Retinal pigment epithelial cell (primary cell): ENCODE measurements around the gene WDR27.
"Not testable (repeated sequence)": the region's sequence is repeated elsewhere in the genome, so short reads cannot be mapped to it uniquely, and the experiment has no call there.

Source experiments
- DNase-seq: peaks from one replicate; pipeline ENCODE4 v3.0.0-alpha.2; 2010; ENCODE audit warnings: low read depth
- H3K4me3 ChIP-seq: 2 replicates; pipeline ENCODE4 v1.5.1; 2011; ENCODE audit warnings: mild to moderate bottlenecking, low read length, control low read depth, moderate library complexity
- TF ChIP-seq, protein P1 (sequence below): conservative IDR thresholded peaks from 2 replicates; pipeline ENCODE4 v1.5.1; 2011; ENCODE audit warnings: low read depth, low read length, control low read depth, inconsistent platforms

WDR27 gene

DNA sequence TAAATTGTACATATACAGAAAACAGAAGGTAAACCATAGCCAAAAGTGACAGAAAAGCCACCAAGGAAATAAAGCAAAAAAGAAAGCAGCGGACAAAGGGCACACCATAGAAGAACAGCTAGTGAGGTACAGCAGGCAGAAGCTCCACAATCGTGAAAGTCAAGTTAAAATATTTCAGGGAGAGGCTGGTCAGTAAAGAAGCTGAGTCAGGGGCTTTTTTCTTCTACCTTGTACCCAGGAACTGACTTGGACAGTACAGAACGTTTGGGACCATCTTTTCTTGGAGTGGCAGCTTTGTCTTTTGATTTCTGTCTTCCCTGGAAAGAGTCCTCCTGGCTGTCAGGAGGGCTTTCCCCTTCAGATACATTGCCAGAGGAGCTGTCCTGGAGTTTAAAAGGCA lies 8.2 kb upstream of the WDR27 start:
- TF ChIP-seq, protein P1, sequence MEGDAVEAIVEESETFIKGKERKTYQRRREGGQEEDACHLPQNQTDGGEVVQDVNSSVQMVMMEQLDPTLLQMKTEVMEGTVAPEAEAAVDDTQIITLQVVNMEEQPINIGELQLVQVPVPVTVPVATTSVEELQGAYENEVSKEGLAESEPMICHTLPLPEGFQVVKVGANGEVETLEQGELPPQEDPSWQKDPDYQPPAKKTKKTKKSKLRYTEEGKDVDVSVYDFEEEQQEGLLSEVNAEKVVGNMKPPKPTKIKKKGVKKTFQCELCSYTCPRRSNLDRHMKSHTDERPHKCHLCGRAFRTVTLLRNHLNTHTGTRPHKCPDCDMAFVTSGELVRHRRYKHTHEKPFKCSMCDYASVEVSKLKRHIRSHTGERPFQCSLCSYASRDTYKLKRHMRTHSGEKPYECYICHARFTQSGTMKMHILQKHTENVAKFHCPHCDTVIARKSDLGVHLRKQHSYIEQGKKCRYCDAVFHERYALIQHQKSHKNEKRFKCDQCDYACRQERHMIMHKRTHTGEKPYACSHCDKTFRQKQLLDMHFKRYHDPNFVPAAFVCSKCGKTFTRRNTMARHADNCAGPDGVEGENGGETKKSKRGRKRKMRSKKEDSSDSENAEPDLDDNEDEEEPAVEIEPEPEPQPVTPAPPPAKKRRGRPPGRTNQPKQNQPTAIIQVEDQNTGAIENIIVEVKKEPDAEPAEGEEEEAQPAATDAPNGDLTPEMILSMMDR = no peak
- DNase-seq = no peak
- H3K4me3 ChIP-seq = no peak overlapping the region

DNA sequence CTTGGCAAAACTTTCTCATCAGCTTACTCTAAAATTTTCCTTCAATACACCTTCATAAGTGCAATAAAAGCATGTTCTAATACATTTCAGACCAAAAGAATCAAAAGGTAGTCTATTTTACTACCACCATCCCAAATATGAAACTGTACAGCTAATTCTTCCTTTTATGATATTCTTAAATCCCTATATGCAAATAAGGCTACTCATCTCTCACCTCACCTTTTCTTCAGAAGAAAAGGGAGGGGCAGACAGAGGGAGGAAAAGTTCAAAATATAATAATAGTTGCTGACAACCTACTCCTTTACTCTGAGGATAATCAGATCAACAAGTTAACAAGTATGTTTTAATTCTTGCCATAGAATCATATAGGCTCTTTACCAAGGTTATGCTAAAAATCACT lies 7.5 kb upstream of the WDR27 start:
- no peak for DNase-seq
- H3K4me3 ChIP-seq = no peak overlapping the region
- TF ChIP-seq, protein P1 = no peak

DNA sequence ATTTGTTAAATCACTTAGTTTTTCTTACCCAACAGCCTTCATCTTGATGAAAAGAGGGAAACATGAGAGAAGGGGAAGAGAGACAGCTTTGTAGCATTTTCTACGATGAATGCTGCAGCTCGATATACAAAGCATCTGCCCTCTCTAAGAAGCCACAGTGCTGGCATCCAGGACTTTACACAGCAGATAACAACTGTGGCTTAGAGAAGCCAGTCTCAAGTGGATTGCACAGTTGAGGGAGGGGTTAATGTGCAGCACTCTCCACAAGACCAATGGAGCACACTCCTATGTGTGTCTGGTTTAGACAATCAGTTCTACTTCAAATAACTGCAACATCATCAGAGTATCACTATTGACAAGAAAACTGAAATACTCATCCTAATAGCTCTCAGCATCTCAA lies 5.9 kb upstream of the WDR27 start:
- TF ChIP-seq, protein P1 = no peak
- no peak overlapping the region for H3K4me3 ChIP-seq
- no peak for DNase-seq

DNA sequence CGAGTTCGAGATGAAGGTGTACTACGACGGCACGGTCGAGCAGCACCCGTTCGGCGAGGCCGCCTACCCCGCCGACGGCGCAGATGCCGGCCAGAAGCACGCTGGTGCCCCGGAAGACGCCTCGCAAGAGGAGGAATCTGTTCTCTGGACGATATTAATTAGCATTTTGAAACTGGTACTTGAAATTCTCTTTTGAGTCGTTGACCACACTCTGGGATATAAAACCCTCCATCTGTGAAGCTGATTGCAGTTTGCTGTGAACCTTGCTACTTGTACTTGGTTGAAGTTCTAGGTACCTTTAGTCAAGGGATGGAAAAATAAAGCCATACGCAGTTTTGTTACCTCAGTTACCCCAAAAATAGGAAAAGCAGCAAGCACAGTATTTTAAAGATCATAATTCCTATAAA lies 1.0 kb upstream of the WDR27 start:
- H3K4me3 ChIP-seq = peak overlapping the region; percentile 89
- TF ChIP-seq, protein P1 = no peak
- DNase-seq = no peak

DNA sequence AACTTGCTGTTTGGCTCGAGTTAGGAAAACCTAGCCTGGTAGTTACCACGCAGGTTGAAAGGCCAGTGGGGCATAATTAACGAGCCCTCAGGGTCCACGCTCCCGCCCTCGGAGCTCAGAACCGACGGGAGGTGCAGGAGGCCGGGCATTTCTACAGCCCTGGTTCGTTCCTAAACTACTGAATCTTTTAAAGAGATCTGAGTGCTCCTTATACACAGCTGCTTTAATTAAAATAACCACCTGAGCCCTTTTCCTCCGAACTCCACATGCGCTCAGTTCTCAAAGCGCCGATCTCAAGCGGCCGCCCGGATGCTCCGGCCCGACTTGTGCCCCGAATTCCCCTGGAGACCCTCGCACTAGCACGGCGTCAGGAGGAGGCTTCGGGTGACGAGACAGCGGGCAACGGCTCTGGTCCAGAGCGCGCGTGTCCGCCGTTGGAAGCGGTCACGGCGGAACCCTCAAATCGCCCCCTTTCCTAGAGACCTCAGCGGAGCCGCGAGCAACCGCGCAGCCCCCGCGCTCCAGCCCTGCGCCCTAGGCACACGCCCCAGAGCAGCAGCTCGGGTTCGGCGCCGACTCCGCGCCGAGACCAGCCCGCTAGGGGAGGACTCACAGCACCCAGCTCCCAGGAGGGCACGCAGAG lies 397 bp downstream of the WDR27 start:
- peak overlapping the region; percentile 89 for H3K4me3 ChIP-seq
- DNase-seq = no peak
- TF ChIP-seq, protein P1 = no peak

DNA sequence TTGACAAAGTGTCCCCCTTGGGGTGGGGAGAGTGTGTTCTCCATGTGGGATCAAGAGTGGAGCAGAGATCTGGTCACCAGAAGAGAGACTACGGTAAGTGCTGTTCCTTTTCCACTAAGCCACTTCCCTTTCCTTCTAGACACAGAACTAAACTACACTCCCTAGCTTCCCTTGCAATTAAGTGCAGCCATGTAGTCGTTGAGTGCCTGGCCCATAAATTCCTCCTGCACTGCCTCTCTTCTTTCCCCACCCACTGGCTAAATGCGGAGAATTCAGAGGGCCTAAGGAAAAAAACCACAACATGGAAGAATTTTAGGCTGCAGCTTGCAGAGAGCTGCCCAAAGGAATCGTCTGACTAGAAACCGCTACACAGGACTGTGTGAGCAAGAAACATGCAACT lies 1.5 kb downstream of the WDR27 start:
- no peak for DNase-seq
- TF ChIP-seq, protein P1 = no peak
- H3K4me3 ChIP-seq = peak overlapping the region; percentile 89

DNA sequence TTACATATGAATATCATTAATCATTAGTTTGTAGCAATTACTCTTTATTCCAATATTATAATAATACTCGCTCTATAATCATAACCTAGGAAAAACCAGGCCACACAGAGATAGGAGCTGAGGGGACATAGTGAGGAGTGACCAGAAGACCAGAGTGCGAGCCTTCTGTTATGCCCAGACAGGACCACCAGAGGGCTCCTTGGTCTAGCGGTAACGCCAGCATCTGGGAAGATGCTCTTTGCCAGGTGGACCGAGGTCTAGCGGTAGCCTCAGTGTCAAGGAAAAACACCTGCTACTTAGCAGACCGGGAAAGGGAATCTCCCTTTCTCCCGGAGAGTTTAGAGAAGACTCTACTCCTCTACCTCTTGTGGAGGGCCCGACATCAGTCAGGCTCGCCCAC lies 4.7 kb downstream of the WDR27 start:
- DNase-seq, H3K4me3 ChIP-seq: not testable (repeated sequence)
- TF ChIP-seq, protein P1 = peak; percentile 49
